ENCODE results near the gene TRMT1L. TPM values are rescaled to one million over a fixed set of nuclear protein-coding genes. Genes with fewer than 3 reads are reported as not detected.

TRMT1L gene
- total and polyA plus RNA-seq, 11 donors = 8.4 to 42.3 (median 28.3) TPM

- no peaks in the 10 kb centered on the region for H3K36me3 ChIP-seq
- TF ChIP-seq CTCF (IDR thresholded peaks at IDR 0.05) (no peak), POLR2A (IDR thresholded peaks at IDR 0.05) (no peak)
- no peaks in the 10 kb centered on the region for H3K4me1 ChIP-seq
- H3K27ac ChIP-seq = no peak overlapping the region
- ATAC-seq (no peak), DNase-seq (no peak)
- no peak overlapping the region for H3K4me3 ChIP-seq
- peaks cover 0 to 40% (median 17%) of the 10 kb centered on the region in 12 donors for H3K9me3 ChIP-seq
- H3K27me3 ChIP-seq = no peaks in the 10 kb centered on the region
- intact Hi-C loops (cut with DNase I) = no loop called here
These were observed 46.6 kb downstream of the TRMT1L start for GRCh38 chr1:185110145-185110544.

GRCh38 chr1:185108321-185108720 is 48.4 kb downstream of the TRMT1L start:
- peaks cover 0 to 11% (median 0%) of the 10 kb centered on the region in 9 donors for H3K36me3 ChIP-seq
- H3K4me1 ChIP-seq = no peaks in the 10 kb centered on the region
- ATAC-seq = no peak
- TF ChIP-seq CTCF (IDR thresholded peaks at IDR 0.05) (no peak), POLR2A (IDR thresholded peaks at IDR 0.05) (no peak)
- no peak overlapping the region for H3K4me3 ChIP-seq
- H3K27ac ChIP-seq = no peak overlapping the region
- no peak for DNase-seq
- peaks cover 0 to 40% (median 17%) of the 10 kb centered on the region in 12 donors for H3K9me3 ChIP-seq
- intact Hi-C loops (cut with DNase I) = no loop called here
- no peaks in the 10 kb centered on the region for H3K27me3 ChIP-seq

- no peak overlapping the region for H3K4me3 ChIP-seq
- H3K36me3 ChIP-seq = peaks cover 0 to 34% (median 18%) of the 10 kb centered on the region in 9 donors
- intact Hi-C loops (cut with DNase I) = no loop called here
These were observed 51.6 kb downstream of the TRMT1L start for GRCh38 chr1:185105121-185105520.

GRCh38 chr1:185104083-185104482 is 52.7 kb downstream of the TRMT1L start:
- TF ChIP-seq POLR2A (IDR thresholded peaks at IDR 0.05) (no peak), CTCF (IDR thresholded peaks at IDR 0.05) (no peak)
- Histone ChIP-seq H3K27ac (no peak overlapping the region), H3K36me3 (peaks cover 0 to 43% (median 28%) of the 10 kb centered on the region in 9 donors), H3K4me1 (no peaks in the 10 kb centered on the region), H3K27me3 (no peaks in the 10 kb centered on the region), H3K9me3 (peaks cover 0 to 26% (median 15%) of the 10 kb centered on the region in 12 donors), H3K4me3 (no peak overlapping the region)
- intact Hi-C loops (cut with DNase I) = no loop called here
- 88 to 98% (median 93%) methylated on average over 3 of the region's 3 CpGs for WGBS, 4 donors
- ATAC-seq (no peak), DNase-seq (no peak)

More at GRCh38 chr1:185105121-185105520, 51.6 kb downstream of the TRMT1L start:
- no peak overlapping the region for H3K27ac ChIP-seq
- no peak for ATAC-seq
- H3K27me3 ChIP-seq = no peaks in the 10 kb centered on the region
- TF ChIP-seq CTCF (IDR thresholded peaks at IDR 0.05) (no peak), POLR2A (IDR thresholded peaks at IDR 0.05) (no peak)
- WGBS, 4 donors = 97 to 99% (median 98%) methylated on average over 3 of the region's 3 CpGs
- H3K4me1 ChIP-seq = no peaks in the 10 kb centered on the region
- no peak for DNase-seq
- peaks cover 0 to 36% (median 17%) of the 10 kb centered on the region in 12 donors for H3K9me3 ChIP-seq
